Omental fat pad (tissue), 4 donors: ENCODE measurements around the gene CACNB1. TPM values are rescaled to one million over a fixed set of nuclear protein-coding genes. Genes with fewer than 3 reads are reported as not detected.
A peak's percentile ranks its signal among the peaks of the same experiment; 100 is the strongest.

ENCODE experiments used
- ATAC-seq: fragments of 150-250 bp; one replicate; pipeline ENCODE4 v1.9.1; 2016; ENCODE audit warnings: mild to moderate bottlenecking, moderate library complexity; ENCODE audit not compliant: low FRiP score
- DNase-seq: peaks from one replicate; pipeline ENCODE4 v3.0.0-alpha.2; 2019; ENCODE audit warnings: low spot score
- total RNA-seq, 4 donors: library from RNA; depleted of rRNA; stranded (reverse); fragments of >200 nt; gene quantifications; one replicate each; pipeline ENCODE4 v1.1.0, GENCODE V29; 2016
- TF ChIP-seq, protein P1 (sequence below), 3 donors: fragments of 450-650 bp; IDR thresholded peaks; one replicate each; pipeline ENCODE4 v1.5.1; 2016 to 2017; ENCODE audit warnings: antibody characterized with exemption in 3 of 3, mild to moderate bottlenecking in 3 of 3, moderate library complexity in 2 of 3

Gene CACNB1
- total RNA-seq, 4 donors from 2014 or later, result 3.2 to 3.7 (median 3.5) TPM

DNA sequence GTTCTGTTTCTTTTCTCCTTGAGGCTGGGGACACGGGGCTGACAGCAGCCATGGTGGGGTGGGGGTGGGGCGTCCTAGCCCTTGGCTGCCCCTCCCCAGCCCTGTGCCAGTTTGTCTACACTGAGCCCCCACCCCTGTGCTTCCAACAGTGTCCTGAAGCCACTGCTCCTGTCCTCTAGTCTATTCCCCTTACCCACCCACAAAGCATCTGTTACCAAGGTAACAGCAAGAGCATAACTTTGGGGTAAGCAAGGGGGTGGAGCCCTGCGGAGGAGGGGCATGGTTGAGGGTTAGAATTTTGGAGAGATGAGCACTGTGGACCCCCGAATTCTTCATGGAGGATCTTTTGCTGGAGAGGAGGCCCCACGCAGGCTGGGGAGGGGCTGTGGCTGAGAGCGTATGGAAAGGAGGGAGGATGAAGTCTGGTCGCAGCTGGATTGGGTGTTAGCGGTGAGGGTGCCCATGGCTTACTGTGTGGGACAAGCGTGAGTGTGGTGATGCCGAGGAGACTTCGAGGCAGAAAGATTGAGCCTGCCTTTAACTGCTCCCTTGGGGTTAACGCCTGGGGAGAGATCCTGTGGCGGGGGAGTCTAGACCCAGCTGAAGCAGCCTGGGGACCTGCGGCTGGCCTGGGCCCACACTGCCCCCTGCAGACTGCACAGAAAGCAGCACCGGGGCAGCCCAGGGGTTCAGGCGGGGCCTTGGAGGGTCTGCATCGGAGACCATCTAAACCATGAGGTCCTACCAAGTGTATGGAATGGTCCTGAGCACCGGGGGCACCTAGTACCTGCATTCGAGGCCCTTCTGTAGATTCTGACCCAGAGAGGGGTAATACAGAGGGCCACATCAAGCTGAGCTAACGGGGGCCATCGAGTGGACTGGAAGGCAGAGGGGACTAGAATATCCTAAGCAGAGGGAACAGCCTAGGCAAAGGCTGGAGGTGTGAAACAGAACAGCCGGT lies 34.4 kb upstream of the CACNB1 start:
- TF ChIP-seq, protein P1, sequence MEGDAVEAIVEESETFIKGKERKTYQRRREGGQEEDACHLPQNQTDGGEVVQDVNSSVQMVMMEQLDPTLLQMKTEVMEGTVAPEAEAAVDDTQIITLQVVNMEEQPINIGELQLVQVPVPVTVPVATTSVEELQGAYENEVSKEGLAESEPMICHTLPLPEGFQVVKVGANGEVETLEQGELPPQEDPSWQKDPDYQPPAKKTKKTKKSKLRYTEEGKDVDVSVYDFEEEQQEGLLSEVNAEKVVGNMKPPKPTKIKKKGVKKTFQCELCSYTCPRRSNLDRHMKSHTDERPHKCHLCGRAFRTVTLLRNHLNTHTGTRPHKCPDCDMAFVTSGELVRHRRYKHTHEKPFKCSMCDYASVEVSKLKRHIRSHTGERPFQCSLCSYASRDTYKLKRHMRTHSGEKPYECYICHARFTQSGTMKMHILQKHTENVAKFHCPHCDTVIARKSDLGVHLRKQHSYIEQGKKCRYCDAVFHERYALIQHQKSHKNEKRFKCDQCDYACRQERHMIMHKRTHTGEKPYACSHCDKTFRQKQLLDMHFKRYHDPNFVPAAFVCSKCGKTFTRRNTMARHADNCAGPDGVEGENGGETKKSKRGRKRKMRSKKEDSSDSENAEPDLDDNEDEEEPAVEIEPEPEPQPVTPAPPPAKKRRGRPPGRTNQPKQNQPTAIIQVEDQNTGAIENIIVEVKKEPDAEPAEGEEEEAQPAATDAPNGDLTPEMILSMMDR (IDR thresholded peaks at IDR 0.05), result no peak
- peak; percentile 57 for ATAC-seq
- DNase-seq, result no peak

DNA sequence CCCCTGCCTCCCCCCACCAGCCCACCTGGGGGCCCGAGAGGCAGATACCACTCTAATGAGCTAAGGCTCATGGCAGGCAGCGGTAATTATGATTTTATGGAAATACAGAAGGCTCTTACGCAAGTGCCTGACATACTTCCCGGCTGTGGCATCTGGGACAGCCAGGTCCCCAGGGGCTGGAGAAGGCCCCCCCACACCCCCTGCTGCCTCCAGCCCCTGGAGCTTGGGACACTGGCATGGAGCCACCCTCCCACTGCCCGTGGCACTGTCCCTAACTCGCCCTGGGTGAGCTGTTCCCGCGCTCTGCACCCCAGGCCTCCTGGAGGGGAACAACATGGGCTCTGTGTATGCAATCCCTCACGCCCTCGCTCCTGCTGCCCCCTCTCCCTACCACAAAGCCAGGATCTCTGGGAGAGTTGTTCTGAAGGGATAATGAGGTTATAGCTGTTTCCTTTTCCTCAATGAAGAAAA lies 33.7 kb upstream of the CACNB1 start:
- TF ChIP-seq, protein P1 (IDR thresholded peaks at IDR 0.05), result no peak
- DNase-seq (no peak), ATAC-seq (peak; percentile 35)

DNA sequence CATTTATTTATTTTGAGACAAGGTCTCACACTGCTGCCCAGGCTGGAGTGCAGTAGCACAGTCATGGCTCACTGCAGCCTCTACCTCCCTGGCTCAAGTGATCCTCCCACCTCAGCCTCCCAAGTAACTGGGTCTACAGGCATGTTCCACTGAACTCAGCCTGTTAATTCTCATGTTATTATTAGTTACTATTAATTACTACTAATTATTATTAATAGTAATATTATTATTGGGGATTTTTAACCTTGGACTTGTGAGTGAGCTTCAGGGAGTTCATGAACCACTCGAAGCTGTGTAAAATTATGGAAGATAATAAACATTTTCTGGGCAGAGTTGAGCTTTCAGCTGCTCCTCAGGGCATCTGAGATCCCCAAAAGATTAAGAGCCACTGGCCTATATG lies 32.9 kb upstream of the CACNB1 start:
- DNase-seq (no peak), ATAC-seq (no peak)
- TF ChIP-seq, protein P1 (IDR thresholded peaks at IDR 0.05), result no peak

DNA sequence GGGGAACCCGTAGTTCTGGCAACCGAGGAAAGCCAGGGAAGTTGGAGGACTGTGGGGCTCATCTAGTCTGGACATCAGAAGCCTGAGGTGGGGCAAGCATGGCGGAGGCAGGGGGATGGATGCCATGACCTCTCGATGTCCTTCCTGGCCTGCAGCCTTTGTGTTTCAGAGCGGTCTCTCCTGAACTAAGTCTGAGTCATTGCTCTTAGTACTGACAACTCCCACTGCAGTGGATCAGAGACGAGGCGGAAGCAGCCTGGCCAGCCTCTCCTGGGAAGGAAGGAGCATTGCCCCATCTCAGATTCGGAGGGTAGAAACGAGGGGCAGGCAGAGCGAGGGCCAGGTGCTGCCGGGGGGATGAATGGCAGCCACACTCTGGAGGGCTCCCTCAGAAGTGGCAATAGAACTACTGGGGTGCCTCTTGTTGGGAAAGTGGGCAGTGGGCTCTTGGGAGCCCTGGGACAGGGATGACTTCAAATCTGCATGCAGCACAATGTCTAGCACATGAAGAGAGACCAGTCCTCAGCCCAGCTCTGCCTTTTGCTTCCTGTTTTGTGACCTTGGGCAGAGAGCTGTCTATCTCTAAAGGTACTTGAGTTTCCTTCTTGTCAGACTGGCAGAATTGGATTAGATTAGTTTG lies 31.9 kb upstream of the CACNB1 start:
- ATAC-seq (no peak), DNase-seq (no peak)
- TF ChIP-seq, protein P1 (IDR thresholded peaks at IDR 0.05), result no peak

DNA sequence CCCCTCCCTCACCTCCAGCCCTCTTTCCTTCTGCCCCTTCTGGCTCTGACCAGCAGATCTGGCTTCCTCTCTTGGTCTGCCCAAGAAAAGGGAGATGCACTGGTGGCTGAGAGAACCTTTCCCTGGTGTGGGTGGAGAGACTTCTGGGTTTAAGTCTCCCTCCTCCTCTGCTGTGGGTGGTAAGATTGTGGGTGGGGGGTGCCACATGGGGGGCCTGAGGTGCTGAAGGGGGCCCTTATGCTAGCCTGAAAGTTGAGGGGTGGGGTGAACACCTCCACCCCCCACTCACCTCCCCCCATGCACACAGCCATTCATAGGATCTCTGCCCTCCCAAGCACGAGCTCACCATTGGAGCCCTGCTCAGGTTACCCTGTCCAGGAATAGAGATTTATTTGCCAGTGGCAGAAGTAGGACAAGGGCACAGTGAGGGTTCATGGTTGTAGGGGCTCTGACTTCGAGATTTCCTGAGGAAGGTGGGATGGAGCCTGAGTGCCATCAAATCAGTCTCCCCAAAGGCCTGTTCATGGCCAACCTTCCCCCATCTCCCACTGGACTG lies 30.0 kb upstream of the CACNB1 start:
- TF ChIP-seq, protein P1 (IDR thresholded peaks at IDR 0.05), result no peak
- DNase-seq (no peak), ATAC-seq (no peak)

DNA sequence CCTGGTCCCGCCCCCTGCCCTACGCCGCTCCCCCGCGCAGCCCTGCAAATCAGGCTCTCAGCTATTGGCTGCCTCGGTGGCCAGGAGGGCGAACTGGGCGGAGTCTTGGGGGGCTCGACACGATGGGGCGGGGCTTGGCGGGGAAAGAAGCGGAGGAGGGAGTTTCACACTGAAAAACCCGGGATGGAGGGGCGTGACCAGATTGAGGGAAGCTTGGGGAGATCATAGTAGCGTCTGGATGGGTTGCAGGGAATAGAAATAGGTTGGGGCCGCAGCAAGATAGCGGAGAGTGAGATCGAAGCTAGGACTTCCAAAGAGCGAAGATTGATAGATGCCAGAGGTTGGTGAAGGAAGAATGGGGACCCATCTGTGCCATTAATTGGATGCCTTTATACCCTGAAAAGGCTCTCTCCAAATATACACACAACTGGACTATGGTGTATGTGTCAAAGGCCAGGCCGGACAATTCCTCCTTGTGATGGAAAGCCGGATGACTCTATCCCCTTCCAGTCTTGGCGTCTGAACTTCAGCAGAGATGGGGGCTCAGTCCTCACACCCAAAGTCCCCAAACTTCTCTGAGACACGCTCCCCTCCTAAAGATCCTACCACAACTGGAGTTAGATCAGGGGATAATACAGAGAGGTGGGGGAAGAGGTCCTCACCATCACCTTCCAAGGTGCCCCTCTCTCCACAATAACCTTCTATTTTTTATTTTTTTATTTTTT lies 28.7 kb upstream of the CACNB1 start:
- ATAC-seq (peak; percentile 48), DNase-seq (no peak)
- TF ChIP-seq, protein P1 (IDR thresholded peaks at IDR 0.05), result no peak
